AG09309 (cell line): Measurements from ENCODE around the gene KIAA0513.

Experiments
- DNase-seq: peaks from one replicate; pipeline ENCODE4 v3.0.0-alpha.2; 2010; ENCODE audit warnings: low read depth
- H3K4me3 ChIP-seq: 2 replicates; pipeline ENCODE4 v1.5.1; 2011; ENCODE audit warnings: mild to moderate bottlenecking, low read depth, low read length, moderate library complexity; ENCODE audit not compliant: control insufficient read depth
- TF ChIP-seq, protein P1 (sequence below): IDR thresholded peaks from 2 replicates; pipeline ENCODE4 v1.5.1; 2011; ENCODE audit warnings: mild to moderate bottlenecking, low read depth, low read length, inconsistent platforms; ENCODE audit not compliant: insufficient read depth, control insufficient read depth; ENCODE audit errors: missing control alignments

Gene KIAA0513

GRCh38 chr16:85132456-85133289 is 105.1 kb downstream of the KIAA0513 start:
- TF ChIP-seq, protein P1, sequence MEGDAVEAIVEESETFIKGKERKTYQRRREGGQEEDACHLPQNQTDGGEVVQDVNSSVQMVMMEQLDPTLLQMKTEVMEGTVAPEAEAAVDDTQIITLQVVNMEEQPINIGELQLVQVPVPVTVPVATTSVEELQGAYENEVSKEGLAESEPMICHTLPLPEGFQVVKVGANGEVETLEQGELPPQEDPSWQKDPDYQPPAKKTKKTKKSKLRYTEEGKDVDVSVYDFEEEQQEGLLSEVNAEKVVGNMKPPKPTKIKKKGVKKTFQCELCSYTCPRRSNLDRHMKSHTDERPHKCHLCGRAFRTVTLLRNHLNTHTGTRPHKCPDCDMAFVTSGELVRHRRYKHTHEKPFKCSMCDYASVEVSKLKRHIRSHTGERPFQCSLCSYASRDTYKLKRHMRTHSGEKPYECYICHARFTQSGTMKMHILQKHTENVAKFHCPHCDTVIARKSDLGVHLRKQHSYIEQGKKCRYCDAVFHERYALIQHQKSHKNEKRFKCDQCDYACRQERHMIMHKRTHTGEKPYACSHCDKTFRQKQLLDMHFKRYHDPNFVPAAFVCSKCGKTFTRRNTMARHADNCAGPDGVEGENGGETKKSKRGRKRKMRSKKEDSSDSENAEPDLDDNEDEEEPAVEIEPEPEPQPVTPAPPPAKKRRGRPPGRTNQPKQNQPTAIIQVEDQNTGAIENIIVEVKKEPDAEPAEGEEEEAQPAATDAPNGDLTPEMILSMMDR: no peak
- DNase-seq: no peak
- H3K4me3 ChIP-seq: no peak overlapping the region

DNA sequence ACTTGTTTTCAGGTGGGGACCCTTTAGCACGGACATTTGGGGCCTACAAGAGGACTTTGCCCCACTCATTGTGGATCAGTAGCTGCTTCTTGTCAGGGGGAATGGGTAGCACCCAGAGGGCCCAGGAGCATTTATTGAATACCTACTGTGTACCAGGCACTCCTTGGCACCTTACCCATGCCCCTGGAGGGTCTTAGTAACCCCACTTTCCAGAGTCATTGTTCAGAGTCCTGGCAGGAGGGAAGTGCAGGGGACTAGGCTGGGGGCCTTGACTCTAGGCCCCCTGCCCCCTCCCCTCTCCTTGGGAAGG is 105.7 kb downstream of the KIAA0513 start:
- DNase-seq: no peak
- no peak overlapping the region for H3K4me3 ChIP-seq
- TF ChIP-seq, protein P1: no peak

- no peak overlapping the region for H3K4me3 ChIP-seq
- TF ChIP-seq, protein P1: no peak
- no peak for DNase-seq
These were observed 106.6 kb downstream of the KIAA0513 start for GRCh38 chr16:85134076-85134788.

DNA sequence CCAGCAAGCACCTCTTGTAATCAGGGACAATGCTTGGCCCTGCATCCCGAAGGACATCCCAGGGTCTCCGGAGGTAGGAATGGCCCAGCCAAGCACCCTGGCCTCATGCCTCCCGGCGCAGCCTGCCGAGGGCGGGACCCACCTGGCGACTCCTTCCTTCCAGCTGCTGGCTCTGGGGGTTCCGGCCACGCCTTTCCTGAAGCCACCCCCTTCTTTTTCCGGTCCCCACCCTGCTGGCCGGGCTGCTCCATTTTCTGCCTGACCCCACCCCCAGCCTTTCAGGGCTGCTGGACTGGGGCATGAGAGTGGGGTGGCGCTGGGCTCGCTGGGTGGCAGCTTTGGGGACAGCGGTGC is 107.2 kb downstream of the KIAA0513 start:
- DNase-seq: no peak

GRCh38 chr16:85136213-85136701 is 108.7 kb downstream of the KIAA0513 start:
- DNase-seq: no peak
- no peak overlapping the region for H3K4me3 ChIP-seq

More for the DNA sequence above, 107.2 kb downstream of the KIAA0513 start:
- H3K4me3 ChIP-seq: no peak overlapping the region
- TF ChIP-seq, protein P1: no peak

DNA sequence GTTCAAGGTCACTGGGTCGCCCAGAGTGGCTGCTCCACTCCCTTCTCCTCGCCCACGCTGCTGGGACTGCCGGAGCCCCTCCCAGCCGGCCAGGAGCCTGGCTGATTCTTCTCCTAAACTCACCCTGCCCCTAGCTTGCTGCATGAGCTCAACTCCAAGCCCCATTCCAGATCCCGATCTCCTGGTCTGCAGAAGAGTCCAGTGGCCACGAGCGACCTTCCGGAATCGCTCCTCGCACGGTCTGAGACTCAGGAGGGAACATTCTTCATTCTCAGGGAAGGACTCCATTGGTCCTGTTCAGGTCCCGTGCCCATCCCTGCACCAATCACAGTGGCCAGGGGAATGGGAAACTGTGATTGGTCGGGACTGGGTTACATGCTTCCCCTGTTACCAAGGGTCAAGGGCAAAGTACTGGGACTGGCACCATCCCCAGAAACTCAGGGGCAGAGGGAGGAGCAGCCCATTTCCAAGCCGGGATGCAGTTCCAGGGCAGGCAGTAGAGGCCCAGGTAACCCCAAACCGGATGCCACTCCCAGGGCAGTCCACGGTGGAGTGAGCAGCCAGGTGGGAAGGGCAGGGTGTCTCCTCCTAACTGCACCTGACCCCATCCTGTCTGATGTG is 109.2 kb downstream of the KIAA0513 start:
- DNase-seq: no peak
- no peak overlapping the region for H3K4me3 ChIP-seq
- TF ChIP-seq, protein P1: no peak

More at GRCh38 chr16:85136213-85136701, 108.7 kb downstream of the KIAA0513 start:
- TF ChIP-seq, protein P1: no peak
